Eye (tissue), 1 donor: ENCODE results near the gene BTF3.
"Not testable (repeated sequence)": the region's sequence is repeated elsewhere in the genome, so short reads cannot be mapped to it uniquely, and the experiment has no call there.

Experiments used
- DNase-seq: peaks from one replicate; pipeline ENCODE4 v3.0.0-alpha.2; 2015

Gene BTF3

DNA sequence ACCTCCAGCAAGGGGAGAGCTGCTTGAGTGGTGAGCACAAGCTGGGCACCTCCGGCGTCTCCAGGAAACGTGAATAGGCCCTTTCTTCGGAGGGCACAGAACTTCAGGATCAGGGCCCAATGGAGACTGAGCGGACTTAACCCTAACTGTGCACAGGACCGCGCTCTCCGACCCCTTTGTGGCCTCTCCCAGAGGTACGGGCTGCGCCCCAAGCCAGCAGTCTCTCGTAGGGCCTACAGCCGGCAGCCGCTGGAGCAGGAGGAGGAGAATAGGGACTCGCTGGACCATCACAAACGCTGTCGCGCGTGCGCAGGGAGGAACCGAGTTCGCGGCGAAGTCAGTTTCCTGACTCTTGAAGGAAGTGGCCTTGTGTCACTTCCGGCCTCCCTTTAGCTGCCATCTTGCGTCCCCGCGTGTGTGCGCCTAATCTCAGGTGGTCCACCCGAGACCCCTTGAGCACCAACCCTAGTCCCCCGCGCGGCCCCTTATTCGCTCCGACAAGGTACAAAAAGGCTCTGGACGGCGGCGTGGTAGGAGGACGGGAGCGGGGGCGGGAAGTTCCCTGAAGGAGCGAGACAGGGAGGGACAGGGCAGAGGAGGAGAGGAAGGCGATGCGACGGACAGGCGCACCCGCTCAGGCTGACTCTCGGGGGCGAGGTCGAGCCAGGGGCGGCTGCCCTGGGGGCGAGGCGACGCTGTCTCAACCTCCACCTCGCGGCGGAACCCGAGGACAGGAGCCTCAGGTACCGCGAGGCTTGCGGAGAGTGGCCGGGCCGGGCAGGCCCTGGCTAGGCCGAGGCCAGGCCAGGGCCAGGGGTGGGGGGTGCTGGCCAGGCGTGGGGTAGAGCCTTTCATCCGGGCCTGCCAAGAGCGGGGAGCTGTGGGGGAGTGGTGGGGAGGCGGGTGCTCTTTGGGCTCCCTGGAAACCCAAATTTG, at the start of gene BTF3:
Gene BTF3 (plus strand): TSS at position 386 of the 936 bp plus-strand sequence. CDS start 226 bp downstream, at position 612.
- peak; percentile 99 for DNase-seq

DNA sequence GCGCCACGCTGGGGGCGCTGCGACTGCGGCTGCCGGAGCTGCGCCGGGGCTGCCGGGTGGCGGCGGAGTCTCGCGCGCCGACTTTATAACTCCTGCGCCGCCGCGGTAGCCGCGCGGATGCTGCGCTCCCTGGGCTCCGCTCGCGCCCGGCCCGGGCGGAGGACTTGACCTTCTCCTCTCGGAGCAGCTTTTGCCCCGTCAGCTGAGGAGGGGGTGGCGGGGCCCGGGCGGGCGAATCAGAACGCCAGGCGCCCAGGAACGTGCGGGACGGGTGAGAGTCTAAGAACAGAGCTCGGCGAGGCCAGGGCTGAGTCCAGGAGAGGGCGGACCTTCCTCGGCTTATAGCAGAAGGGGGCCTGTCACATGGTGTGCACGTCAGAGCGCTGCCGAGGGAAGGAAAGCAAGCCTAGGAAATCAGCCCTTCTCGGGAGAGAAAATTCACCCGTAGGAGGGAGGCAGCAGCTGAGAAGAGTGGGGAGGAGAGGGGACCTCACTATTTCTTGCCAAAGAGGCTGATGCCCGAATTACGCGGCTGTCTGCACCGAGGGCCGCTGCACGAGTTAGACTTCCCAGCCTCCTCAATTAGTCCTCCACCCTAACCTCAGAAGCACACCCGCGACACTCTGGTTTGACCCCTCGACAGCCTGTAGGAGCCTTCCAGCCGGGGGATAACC, 49.6 kb upstream of the BTF3 start, which contains the start of gene FOXD1:
Gene FOXD1 (minus strand): TSS at position 315 of the 674 bp plus-strand sequence. CDS start 415 bp downstream, outside the sequence.
- DNase-seq = peak; percentile 96

DNA sequence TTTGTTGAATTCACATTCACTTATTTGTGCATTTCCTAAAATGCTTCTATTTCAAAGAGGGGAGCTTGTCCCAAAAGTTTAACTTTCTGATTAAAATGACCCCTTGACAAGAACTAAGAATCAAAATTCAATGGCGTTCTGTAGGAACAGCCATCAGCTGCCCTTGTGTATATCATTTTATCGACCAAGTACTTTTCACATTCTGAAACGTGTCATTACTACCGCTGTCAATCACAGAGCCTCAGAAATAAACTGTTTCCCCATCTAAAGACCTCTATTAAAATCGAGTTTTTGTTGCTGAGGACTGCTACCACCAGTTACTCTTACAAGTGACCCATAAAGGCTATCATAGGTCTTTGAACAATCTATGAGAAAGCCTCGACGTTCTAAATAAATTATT, 48.1 kb upstream of the BTF3 start:
- DNase-seq = no peak

DNA sequence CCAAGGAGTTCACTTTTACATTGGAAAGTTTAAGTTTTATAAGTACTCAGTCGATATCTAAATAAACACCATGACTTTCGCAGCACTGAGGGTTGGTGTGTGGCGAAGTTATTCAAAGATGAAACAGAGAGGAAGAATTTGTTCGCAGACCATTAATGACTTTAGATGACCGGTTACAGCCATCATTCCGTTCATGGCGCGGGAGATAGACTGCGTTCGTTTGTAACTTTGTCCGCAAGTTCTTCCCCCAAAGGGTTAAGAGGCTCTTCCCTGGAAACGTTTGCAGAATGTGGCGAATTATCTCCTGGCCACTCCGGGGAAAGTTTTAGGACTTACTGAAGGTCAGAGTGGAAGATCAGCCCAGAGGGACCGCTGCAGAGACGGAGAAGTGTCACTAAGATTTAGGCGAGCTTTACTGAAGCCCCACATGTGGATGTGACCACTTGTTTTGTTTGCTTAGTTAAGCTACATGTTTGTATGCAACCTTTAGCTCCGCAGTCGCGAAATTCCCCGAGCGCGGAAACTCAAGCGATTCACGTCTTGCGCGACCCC, 47.5 kb upstream of the BTF3 start:
- DNase-seq = peak; percentile 87

DNA sequence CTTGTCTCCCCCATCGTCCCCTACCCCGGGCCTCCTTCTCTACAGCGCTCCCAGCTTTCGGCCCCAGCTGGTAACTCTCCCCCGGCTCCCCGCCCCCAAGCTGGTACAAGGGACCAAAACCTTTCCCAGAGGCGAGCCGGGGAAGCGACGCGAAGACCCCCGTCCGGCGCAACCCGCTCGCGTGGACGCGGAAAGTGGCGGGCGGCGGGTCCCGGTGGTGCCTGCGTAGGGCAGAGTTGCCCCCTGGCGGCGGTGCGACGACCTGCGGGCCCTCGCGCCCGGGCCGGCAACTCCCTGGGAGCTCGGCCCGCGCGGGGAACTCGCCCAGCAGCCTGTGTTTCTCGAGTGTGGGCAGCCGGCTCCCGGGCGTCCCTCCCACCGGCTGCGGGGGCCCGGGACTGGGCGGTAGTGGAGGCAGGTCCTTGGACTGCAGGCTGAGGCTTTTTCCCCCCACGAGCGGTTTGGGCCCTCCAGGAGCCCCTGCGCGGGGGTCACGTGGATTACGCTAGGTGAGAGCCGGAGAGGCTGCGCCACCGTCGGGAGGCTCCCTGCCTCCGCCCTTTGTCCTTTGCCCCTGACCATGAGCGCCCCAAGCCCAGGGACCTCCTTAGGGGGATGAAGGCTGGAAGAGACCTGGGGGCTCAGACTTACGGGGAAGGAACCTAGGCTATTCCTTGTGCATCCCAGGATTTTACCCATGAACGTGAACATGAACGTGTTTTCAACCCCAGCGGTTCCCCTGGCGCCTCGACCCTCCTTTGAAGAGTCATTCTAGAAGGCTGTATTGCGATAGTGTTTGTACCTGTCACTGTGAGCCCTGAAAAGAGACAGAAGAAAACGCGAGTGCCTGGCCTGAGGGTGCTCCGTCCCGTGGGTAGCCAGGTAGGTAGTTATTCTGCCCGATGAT, 46.8 kb upstream of the BTF3 start:
- DNase-seq = no peak

DNA sequence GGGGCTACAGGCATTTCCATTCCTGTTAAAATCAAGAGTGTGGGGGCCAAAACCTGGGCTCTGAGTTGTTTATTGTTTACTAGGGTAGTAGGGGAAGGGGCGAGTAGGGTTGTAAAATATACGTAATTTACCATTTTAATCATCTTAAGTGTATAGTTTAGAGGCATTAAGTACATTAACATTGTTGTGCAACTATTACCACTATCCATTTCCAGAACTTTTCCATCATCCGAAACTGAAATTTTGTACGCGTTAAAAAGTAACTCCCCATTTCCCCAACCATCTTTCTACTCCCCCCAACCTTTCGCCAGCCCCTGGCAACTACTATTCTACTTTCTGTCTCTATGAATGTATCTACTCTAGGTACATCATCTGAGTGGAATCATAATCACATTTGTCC, 46.0 kb upstream of the BTF3 start:
- no peak for DNase-seq

DNA sequence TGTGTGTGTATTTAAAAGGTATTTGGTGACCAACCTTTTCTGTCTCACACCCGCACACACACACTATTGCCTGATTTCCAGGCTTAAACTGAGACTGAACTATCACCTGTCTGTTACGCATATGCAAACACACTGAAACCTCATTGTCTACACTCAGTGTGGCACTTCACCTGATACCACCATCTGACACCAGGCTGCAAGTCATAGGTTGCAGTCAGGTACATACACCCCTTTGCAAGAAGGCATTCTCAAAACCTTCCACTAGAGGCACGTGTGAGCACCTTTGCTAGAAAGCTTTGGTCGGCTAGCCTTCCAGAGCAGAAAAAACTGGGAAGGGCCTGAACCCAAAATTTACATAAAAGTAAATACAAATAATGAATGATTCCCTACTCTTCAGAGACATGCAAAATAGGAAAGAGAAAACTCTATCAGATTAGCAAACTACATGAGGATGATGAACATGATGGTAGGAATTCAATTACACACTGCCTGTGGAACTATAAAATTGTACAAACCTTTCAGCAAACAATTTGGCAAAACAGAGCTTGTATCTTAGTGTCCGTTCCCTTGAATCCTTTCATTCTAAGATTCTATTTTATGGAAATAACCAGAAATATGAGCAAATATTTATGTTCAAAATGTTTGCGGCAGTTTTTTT, 43.7 kb upstream of the BTF3 start:
- peak; percentile 86 for DNase-seq

DNA sequence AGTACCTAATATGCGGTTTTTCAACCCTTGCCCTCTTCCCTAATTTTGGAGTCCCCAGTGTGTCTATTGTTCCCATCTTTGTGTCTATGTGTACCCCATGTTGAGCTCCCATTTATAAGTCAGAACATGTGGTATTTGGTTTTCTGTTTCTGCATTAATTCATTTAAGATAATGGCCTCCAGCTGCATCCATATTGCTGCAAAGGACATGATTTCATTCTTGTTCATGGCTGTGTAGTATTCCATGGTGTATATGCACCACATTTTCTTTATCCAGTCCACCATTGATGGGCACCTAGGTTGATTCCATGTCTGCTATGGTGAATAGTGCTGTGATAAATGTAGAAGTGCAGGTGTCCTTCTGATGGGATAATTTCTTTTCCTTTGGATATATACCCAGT, 41.8 kb upstream of the BTF3 start:
- DNase-seq = not testable (repeated sequence)

DNA sequence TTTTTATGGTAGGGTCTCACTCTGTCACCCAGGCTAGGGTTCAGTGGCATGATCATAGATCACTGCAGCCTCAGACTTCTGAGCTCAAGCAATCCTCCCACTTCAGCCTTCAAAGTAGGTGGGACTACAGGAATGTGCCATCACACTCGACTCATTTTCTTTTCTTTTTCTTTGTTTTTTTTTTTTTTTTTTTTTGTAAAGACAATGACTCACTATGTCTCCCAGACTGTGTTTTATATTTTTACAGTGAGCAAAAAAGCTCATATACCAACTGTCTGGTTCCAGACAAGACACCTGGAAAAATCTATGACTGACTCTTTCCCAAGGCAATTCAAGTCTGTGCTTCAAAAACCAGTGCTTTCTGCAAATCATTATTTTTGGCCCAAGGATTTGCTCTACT, 38.9 kb upstream of the BTF3 start:
- DNase-seq = no peak

DNA sequence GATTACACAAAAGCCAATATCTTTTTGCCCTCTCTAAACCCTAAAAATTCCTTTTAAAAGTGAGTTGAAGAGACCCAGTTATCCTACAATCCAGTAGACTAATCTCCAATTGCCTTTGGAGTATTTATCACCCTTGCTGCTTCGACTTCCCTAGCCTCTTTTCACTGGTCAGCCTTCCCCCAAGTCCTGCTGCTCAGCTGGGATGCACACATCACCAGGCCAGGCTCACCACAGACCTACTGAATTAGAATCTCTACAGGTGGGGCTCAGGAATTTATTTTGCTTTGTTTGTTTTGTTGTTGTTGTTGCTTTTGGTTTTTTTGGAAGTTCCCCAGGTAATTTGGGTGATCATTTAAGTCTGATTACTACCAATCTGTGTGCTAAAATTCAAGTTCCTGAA, 38.1 kb upstream of the BTF3 start:
- DNase-seq = no peak

DNA sequence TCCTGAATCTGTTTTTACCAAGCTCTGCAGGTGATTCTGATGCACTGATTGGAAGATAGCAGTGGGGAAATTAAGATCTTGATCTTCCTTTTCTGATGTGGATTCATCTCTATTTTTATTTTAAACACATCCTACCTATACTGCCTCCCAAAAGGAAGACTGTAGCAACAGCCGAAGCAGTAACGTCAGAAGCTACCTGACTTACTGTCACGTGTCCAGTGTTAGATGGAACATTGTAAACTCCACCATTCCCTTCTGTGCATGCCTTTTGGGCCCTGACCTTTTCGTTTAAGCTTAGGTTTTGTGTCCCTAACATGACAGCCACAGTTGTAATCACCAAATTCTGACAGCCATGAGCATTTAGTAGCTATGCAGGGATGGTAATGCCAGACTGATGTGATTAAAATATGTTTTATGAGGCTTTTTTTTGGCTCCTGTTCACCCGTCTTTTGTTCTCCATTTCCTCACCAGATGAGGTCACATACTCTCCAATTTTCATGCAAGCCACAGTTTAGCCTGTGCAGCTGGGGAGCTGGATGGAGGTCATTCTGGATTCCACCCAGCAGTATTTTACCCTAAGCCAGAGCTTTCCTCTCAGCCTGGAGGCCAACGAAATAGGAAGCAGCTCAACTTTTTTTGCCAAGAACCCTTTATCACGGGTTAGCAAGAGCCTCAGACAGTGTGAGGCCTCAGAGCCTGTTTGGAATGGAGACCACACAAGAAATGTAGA, 34.1 kb upstream of the BTF3 start:
- peak; percentile 29 for DNase-seq

DNA sequence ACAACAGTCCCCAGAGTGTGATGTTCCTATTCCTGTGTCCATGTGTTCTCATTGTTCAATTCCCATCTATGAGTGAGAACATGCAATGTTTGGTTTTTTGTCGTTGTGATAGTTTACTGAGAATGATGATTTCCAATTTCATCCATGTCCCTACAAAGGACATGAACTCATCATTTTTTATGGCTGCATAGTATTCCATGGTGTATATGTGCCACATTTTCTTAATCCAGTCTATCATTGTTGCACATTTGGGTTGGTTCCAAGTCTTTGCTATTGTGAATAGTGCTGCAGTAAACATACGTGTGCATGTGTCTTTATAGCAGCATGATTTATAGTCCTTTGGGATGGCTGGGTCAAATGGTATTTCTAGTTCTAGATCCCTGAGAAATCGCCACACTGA, 29.6 kb upstream of the BTF3 start:
- not testable (repeated sequence) for DNase-seq

DNA sequence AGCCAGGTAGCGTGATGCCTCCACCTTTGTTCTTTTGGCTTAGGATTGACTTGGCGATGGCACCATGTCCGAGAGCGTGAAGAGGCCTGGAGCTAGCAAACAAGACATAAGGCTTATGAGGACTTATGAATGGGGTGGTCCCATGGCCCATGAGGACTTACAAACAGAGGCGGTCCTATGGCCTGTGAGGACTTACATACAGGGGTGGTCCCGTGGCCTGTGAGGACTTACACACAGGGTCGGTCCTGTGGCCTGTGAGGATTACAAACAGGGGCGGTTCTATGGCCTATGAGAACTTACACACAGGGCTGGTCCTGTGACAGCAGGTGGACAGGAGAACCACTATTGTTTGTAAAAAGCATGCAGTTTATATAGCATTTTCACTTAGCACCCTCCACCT, 28.4 kb upstream of the BTF3 start:
- DNase-seq = no peak

DNA sequence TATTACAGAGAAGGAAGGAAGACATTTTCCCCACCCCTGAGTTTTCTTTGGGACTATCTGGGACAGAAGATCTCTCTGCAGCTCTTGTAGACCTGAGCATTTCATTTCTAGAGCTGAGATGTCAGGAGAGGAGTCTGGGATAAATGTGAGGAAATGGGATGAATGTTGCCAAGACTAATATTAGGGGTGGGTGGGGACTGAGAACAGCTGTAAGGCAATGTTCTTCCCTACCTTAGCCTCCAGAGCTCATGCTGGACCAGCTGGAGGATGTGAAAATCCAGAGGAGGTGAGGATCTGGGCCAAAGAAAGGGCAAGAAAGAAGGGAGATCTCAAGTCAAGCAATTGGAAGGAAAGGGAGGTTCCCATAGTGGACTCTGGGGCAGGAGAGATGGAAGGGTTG, 26.6 kb upstream of the BTF3 start:
- DNase-seq = no peak

DNA sequence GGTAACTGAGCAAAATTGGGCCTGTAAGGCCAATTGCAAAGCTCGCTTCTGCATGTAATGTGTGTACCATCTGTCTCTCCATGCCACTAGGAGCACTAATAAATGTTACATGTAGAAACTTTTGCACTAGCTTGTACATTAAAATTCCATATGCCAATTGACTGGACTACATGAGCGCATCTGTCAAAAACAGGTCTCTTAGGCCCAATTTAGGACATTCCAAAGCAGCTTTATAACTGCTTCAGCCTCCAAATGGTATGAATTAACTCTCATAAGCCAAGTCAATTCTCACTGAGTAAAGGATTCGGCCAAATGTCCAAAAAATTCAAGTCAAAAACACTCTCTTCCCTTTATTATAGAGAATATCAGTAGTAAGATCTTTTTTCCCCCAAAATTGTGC, 26.1 kb upstream of the BTF3 start:
- no peak for DNase-seq

DNA sequence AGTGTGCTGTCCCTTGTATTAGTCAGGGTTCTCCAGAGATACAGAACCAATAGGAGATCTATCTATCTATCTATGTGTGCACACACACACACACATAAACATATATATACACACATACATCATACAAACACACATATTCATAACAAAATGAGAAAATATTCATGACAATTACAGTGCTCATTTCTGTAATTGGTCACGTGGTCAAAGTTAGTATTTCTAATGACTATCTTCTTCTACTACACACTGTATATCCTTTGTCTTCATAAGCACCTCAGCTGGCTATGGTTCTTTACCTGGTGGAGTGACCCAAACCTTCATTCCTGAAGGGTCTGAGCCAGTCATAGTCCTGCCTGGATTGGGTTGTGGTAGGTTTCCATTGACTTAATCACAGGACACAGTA, 17.7 kb upstream of the BTF3 start:
- DNase-seq = no peak

DNA sequence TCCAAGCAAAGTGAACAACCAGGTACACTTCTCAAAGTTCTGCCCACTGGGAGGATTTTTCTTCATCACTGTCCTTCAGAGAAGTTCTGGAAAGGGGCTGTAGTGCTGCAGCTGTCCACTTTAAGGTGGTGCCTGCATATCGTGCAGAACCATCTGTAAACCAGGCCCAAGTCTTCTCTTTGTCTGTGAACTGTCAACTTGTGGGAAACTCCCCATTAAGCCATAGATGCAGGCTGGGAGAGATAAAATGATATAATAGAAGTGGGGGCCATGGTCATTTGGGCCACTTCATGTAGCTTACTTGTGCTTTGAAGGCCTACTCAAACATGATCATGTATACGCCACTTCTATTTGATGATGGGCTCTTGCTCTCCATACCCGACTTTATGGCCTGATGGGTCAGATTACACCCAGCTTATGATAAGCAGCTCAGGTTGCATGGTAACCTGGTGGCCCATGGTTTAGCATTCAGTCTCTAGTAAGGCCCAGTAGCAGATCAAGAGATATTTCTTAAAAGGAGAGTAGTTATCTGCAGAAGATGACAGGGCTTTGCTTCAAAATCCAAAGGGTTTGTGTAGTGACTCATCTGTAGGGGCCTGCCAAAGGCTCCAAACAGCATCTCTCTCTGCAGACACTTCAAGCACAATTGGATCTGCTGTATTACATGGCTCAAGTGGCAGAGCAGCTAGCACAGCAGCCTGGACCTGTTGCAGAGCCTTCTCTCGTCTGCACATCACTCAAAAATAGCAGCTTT, 15.7 kb upstream of the BTF3 start:
- no peak for DNase-seq

DNA sequence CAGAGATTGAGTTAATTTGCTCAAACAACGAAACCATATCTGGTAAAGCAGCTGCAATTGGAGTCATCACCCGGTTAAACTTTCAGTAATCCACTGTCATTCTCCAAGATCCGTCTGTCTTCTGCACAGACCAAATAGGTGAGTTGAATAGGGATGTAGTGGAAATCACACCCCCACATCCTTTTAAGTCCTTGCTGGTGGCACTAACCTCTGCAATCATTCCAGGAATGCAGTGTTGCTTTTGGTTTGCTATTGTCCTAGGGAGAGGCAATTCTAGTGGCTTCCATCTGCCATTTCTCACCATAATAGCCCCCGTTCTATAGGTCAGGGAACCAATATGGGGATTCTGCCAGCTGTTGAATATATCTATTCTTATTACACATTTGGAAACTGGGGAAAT, 14.6 kb upstream of the BTF3 start:
- no peak for DNase-seq

DNA sequence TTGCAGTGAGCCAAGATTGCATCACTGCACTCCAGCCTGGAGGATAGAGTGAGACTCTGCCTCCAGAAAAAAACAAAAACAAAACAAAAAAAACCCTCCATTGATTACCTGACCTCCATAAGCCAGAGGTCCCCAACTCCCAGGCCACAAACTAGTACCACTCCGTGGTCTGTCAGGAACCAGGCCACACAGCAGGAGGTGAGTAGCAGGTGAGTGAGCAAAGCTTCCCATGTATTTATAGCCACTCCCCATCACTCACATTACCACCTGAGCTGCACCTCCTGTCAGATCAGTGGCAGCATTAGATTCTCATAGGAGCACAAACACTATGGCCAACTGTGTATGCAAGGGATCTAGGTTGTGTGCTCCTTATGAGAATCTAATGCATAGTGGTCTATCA, 13.7 kb upstream of the BTF3 start:
- DNase-seq = no peak

DNA sequence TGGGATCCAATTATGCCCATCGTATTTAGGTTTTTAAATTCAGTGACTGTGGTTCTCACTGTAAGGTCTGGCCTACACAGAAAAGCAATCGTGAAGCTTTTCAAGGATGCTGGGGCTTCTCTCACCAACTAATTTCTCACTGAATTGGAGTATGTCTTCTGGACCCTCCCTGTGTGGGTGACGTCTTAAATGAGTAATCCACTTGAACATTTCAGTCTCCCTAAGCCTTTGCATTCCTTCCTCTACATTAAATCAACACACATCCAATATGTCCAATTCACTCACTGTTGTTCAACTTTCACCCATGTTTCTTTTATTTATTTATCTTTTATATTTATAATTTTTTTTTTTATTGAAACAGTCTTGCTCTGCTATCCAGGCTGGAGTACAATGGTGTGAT, 12.5 kb upstream of the BTF3 start:
- no peak for DNase-seq
